PC-3 (cell line): Measurements from ENCODE around the gene ONECUT3. TPM values are rescaled to one million over a fixed set of nuclear protein-coding genes. Genes with fewer than 3 reads are reported as not detected.

ENCODE experiments used
- ATAC-seq: fragments of 200-7000 bp; cut with Tn5 transposase; 2 replicates; pipeline ENCODE4 v1.9.1; 2020; ENCODE audit warnings: mild to moderate bottlenecking, moderate library complexity
- BruUV-seq: library from RNA; stranded (reverse); fragments of 400-500 nt; replicated peaks from 2 replicates; lab custom pipeline; 2021; lab: Mats Ljungman, UMichigan
- CTCF ChIA-PET: fragments of 300-600 bp; sonication (Branson Sonifier 250); formaldehyde crosslinking; loops from one replicate; lab custom pipeline; 2022; ENCODE audit warnings: antibody characterized with exemption; lab: Charles Lee
- POLR2A ChIA-PET: fragments of 300-600 bp; sonication (Branson Sonifier 250); formaldehyde crosslinking; loops from one replicate; lab custom pipeline; 2022; ENCODE audit warnings: antibody characterized with exemption; ENCODE audit not compliant: unreplicated experiment; lab: Charles Lee
- DNase-seq: peaks from one replicate; pipeline ENCODE4 v3.0.0-alpha.2; 2015
- H2AFZ ChIP-seq: fragments of 300-600 bp; sonication (generic); 2 replicates; pipeline ENCODE4 v1.6.0; 2016; ENCODE audit warnings: antibody characterized with exemption, low read length
- H3F3A ChIP-seq: fragments of 300-600 bp; sonication (generic); one replicate; pipeline ENCODE4 v1.6.0; 2017; ENCODE audit warnings: antibody characterized with exemption, low read length, control low read depth, mild to moderate bottlenecking; ENCODE audit not compliant: unreplicated experiment
- H3K27ac ChIP-seq: fragments of 300-600 bp; sonication (generic); 2 replicates; pipeline ENCODE4 v1.5.1; 2016; ENCODE audit warnings: mild to moderate bottlenecking, low read length
- H3K27me3 ChIP-seq: fragments of 300-600 bp; sonication (generic); 2 replicates; pipeline ENCODE4 v1.6.1; 2016; ENCODE audit warnings: low read length, mixed read lengths
- H3K36me3 ChIP-seq: fragments of 300-600 bp; sonication (generic); 2 replicates; pipeline ENCODE4 v1.6.1; 2016; ENCODE audit warnings: low read depth, mixed run types, low read length, mixed read lengths
- H3K4me1 ChIP-seq: fragments of 300-600 bp; sonication (generic); 2 replicates; pipeline ENCODE4 v1.5.1; 2016; ENCODE audit warnings: low read length; ENCODE audit not compliant: insufficient read depth
- H3K4me2 ChIP-seq: fragments of 300-600 bp; sonication (generic); 2 replicates; pipeline ENCODE4 v1.6.0; 2016; ENCODE audit warnings: low read length
- H3K4me3 ChIP-seq: fragments of 300-600 bp; sonication (generic); 2 replicates; pipeline ENCODE4 v1.5.1; 2016; ENCODE audit warnings: mild to moderate bottlenecking, low read length, mixed read lengths
- H3K79me2 ChIP-seq: fragments of 300-600 bp; sonication (generic); 2 replicates; pipeline ENCODE4 v1.6.1; 2017; ENCODE audit warnings: low read length, mixed read lengths
- H3K9ac ChIP-seq: fragments of 300-600 bp; sonication (generic); 2 replicates; pipeline ENCODE4 v1.6.0; 2016; ENCODE audit warnings: mild to moderate bottlenecking, low read length
- H3K9me2 ChIP-seq: fragments of 300-600 bp; sonication (generic); replicated peaks from 2 replicates; pipeline ENCODE4 v1.6.1; 2016; ENCODE audit warnings: mixed run types, low read length, mixed read lengths
- H3K9me3 ChIP-seq: fragments of 300-600 bp; sonication (generic); 2 replicates; pipeline ENCODE4 v1.6.1; 2016; ENCODE audit warnings: low read length, mixed read lengths
- H4K20me1 ChIP-seq: fragments of 300-600 bp; sonication (generic); 2 replicates; pipeline ENCODE4 v1.6.1; 2016; ENCODE audit warnings: low read length, mixed read lengths
- EZH2 ChIP-seq: fragments of 300-600 bp; sonication (generic); IDR thresholded peaks from one replicate; pipeline ENCODE4 v1.6.1; 2017; ENCODE audit warnings: antibody characterized with exemption, mild to moderate bottlenecking, low read length; ENCODE audit not compliant: unreplicated experiment
- EZH2phosphoT487 ChIP-seq: fragments of 300-600 bp; sonication (generic); IDR thresholded peaks from 2 replicates; pipeline ENCODE4 v1.6.1; 2018; ENCODE audit warnings: mild to moderate bottlenecking, antibody characterized with exemption, low read length, borderline replicate concordance
- intact Hi-C: fragments of 100-400 bp; cut with micrococcal nuclease; formaldehyde crosslinking; loops from 2 replicates; pipeline ENCODE4 v1.9.0; 2023
- total RNA-seq: library from RNA; depleted of rRNA; stranded (reverse); fragments of >200 nt; gene quantifications from 2 replicates; pipeline ENCODE4 v1.2.3, GENCODE V29; 2014
- TF ChIP-seq, protein P1 (sequence below): fragments of 300-600 bp; sonication (generic); conservative IDR thresholded peaks from 2 replicates; pipeline ENCODE4 v1.5.1; 2017; ENCODE audit warnings: antibody characterized with exemption, low read depth, mild to moderate bottlenecking, low read length

ONECUT3 gene
- total RNA-seq, 1 experiment from 2014 or later, result 1.4 TPM

DNA sequence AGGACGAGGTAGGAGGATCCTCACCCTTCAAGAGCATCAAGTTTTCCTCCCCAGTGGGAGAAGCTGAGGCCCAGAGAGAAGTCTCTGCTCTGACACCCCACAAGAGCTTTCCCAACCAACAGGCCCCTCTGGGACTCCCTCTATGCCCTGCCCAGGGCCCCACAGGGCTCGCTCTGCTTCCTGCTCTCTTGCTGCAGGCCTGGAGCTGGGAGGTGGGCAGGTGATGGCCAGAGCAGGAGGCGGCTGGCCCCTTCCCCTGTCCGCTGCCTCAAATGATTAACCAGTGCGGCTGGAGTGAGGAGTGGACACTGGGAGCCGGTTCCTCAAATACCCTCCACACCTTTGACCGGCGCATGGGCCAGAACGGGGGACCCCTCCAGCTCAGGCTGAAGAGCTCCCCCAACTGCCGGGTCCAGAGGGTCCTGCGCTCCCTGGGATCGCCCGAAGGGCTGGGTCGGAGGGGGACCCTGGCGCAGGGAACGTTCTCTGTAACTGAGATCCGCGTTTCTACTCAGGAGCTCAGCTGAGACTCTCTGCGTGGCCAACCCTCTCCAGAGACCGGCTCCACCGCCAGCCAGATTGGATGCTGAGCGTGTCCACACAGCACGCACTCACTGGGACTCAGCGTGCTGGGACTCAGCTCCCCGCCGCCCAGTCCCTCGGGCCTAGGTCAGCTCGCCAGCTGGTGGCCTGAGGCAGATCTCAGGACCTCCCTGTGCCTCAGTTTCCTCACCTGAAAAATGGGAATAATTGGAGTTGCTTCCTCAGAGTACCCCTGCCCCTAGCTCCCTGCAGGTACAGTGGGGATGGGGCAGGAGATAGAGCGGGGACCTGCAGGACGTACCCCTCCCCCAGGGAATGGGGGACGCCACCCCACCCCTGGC is 6.7 kb upstream of the ONECUT3 start:
- Histone ChIP-seq H3K9ac (peak overlapping the region; percentile 79), H4K20me1 (no peaks in the 10 kb centered on the region), H3K9me2 (no peaks in the 10 kb centered on the region), H3K79me2 (no peaks in the 10 kb centered on the region), H3K27me3 (0 out of 2 replicates have a peak, but pooled peaks cover 4% of the 10 kb centered on the region), H2AFZ (no peak overlapping the region), H3K9me3 (no peaks in the 10 kb centered on the region), H3K27ac (peak overlapping the region; percentile 99), H3K36me3 (no peaks in the 10 kb centered on the region), H3K4me1 (peaks cover 42% of the 10 kb centered on the region), H3F3A (no peaks in the 10 kb centered on the region), H3K4me2 (peak overlapping the region; percentile 86), H3K4me3 (peak overlapping the region; percentile 59)
- ChIA-PET POLR2A (interaction anchor here (0.6 to 0.7 kb wide), 2 partner anchors 26 to 73 kb away, joined by 6 to 8 read pairs; no protein-coding TSS in a partner anchor), CTCF (interaction anchor here (0.6 to 1.0 kb wide), 5 partner anchors 34 to 1072 kb away, joined by 3 to 5 read pairs (median 4); partner anchors contain the start of gene REEP6)
- peak; percentile 68 for DNase-seq
- TSS peak; percentile 68 for BruUV-seq
- TF ChIP-seq, protein P1, sequence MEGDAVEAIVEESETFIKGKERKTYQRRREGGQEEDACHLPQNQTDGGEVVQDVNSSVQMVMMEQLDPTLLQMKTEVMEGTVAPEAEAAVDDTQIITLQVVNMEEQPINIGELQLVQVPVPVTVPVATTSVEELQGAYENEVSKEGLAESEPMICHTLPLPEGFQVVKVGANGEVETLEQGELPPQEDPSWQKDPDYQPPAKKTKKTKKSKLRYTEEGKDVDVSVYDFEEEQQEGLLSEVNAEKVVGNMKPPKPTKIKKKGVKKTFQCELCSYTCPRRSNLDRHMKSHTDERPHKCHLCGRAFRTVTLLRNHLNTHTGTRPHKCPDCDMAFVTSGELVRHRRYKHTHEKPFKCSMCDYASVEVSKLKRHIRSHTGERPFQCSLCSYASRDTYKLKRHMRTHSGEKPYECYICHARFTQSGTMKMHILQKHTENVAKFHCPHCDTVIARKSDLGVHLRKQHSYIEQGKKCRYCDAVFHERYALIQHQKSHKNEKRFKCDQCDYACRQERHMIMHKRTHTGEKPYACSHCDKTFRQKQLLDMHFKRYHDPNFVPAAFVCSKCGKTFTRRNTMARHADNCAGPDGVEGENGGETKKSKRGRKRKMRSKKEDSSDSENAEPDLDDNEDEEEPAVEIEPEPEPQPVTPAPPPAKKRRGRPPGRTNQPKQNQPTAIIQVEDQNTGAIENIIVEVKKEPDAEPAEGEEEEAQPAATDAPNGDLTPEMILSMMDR, result no peak
- no peak for TF ChIP-seq EZH2
- TF ChIP-seq EZH2phosphoT487, result no peak
- peak; percentile 47 for ATAC-seq
- intact Hi-C loops, result loop anchor here (1.0 to 5.0 kb wide), 2 partner anchors 11 to 74 kb away; no protein-coding TSS in a partner anchor

DNA sequence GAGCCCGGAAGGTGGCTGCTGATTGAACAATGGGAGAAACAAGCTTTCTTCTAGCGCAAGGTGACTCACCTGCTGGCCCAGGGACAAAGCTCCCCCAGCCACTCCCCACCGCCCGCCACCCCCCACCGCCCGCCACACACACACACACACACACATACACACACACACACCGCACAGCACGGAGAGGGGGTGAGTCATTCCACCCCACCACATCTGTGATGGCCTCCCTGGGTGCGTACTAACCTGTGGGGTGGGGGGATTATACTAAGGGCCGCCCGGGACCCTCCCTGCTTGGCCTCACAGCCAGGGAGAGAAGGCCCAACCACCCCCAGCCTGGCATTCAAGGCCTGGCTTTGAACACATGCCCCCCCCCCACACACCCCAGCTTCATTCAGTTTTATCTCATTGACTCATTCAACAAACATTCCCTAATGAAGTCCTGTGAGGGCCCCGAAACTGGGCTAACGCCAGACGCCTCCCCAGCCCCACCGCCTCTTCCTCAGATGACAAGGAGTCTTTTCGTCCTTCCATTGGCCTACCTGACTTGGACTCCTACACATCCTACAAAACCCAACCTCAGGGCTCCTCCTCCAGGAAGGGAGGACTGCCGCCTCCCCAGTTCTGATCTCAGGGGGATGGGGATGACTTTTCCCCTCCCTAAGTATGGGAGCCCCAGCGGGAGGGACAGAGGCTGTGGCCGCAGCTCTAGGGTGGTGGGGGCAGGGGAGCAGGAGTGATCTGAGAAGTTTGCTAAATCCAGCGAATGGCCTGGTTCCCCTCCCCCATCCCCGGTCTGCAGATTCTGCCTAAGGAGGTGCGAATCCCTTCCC is 5.8 kb upstream of the ONECUT3 start:
- ATAC-seq (peak; percentile 60), DNase-seq (peak; percentile 97)
- Histone ChIP-seq H3K79me2 (no peaks in the 10 kb centered on the region), H3K9me3 (no peaks in the 10 kb centered on the region), H2AFZ (peak overlapping the region; percentile 59), H3K4me1 (peaks cover 42% of the 10 kb centered on the region), H3K36me3 (no peaks in the 10 kb centered on the region), H4K20me1 (no peaks in the 10 kb centered on the region), H3K27ac (peak overlapping the region; percentile 99), H3K4me2 (peak overlapping the region; percentile 97), H3K9me2 (no peaks in the 10 kb centered on the region), H3K4me3 (peak overlapping the region; percentile 70), H3F3A (no peaks in the 10 kb centered on the region), H3K27me3 (0 out of 2 replicates have a peak, but pooled peaks cover 4% of the 10 kb centered on the region), H3K9ac (peak overlapping the region; percentile 95)
- TF ChIP-seq, protein P1, result no peak
- TF ChIP-seq EZH2 (no peak), EZH2phosphoT487 (no peak)
- intact Hi-C loops, result loop anchor here (1.0 to 5.0 kb wide), 2 partner anchors 12 to 75 kb away; no protein-coding TSS in a partner anchor
- POLR2A ChIA-PET, result interaction anchor here (0.5 to 0.7 kb wide), 3 partner anchors 24 to 74 kb away, joined by 6 to 8 read pairs (median 7); no protein-coding TSS in a partner anchor
- BruUV-seq, result no TSS peak
- CTCF ChIA-PET, result interaction anchor here (0.6 to 1.0 kb wide), 4 partner anchors 33 to 1072 kb away, joined by 4 to 5 read pairs (median 4); no protein-coding TSS in a partner anchor
